Adrenal gland (tissue), 12 donors: Measurements from ENCODE around the gene SLC26A8. TPM values are rescaled to one million over a fixed set of nuclear protein-coding genes. Genes with fewer than 3 reads are reported as not detected.
"Not testable (repeated sequence)": the region's sequence is repeated elsewhere in the genome, so short reads cannot be mapped to it uniquely, and the experiment has no call there.

Experiments used
- DNase-seq, 7 donors: peaks; one replicate each; pipeline ENCODE4 v3.0.0-alpha.2; 2019 to 2020
- H3K27ac ChIP-seq, 5 donors: fragments of 200-600 bp; sonication (generic) in 4 of 5; 1 replicate in 3 of 5; 2 replicates in 2 of 5; pipeline versions ENCODE4 v1.5.1 to v1.8.0; 2016 to 2020; ENCODE audit warnings: mild to moderate bottlenecking in 1 of 5
- H3K27me3 ChIP-seq: fragments of 200-600 bp; 2 replicates; pipeline ENCODE4 v1.8.0; 2021
- H3K36me3 ChIP-seq, 2 donors: fragments of 200-600 bp; replicated peaks in 1 of 2; 1 replicate in 1 of 2; 2 replicates in 1 of 2; pipeline versions ENCODE4 v1.5.1 to v1.8.0; 2018 to 2022
- H3K4me1 ChIP-seq, 2 donors: fragments of 200-600 bp; replicated peaks in 1 of 2; 1 replicate in 1 of 2; 2 replicates in 1 of 2; pipeline versions ENCODE4 v1.5.1 to v1.8.0; 2018 to 2021
- H3K4me3 ChIP-seq, 4 donors: fragments of 200-600 bp; sonication (generic) in 3 of 4; one replicate each; pipeline ENCODE4 v1.5.1; 2016 to 2018
- H3K9me3 ChIP-seq, 3 donors: fragments of 200-600 bp; sonication (generic) in 1 of 3; replicated peaks in 1 of 3; 1 replicate in 2 of 3; 2 replicates in 1 of 3; pipeline versions ENCODE4 v1.5.1 to v1.8.0; 2016 to 2021
- CTCF ChIP-seq, 6 experiments: fragments of 450-650 bp in 4 of 6; fragments of 200-600 bp in 2 of 6; sonication (generic) in 1 of 6; IDR thresholded peaks; 1 replicate in 5 of 6; 2 replicates in 1 of 6; pipeline versions ENCODE4 v1.5.1 to v1.8.0; 2016 to 2021; ENCODE audit warnings: antibody characterized with exemption in 6 of 6, mild to moderate bottlenecking in 2 of 6, moderate library complexity in 1 of 6
- POLR2A ChIP-seq, 2 donors: fragments of 450-650 bp; IDR thresholded peaks; one replicate each; pipeline ENCODE4 v1.6.1; 2017; ENCODE audit warnings: antibody characterized with exemption in 2 of 2, mild to moderate bottlenecking in 2 of 2, moderate library complexity in 1 of 2
- WGBS, 4 donors: extraction: QIAGEN DNeasy Blood & Tissue Kit in 2 of 4; methylation state at CpG; one replicate each; pipeline versions ENCODE4 v1.1.5 to v1.1.7; 2013 to 2017; 5-methylcytosine and 5-hydroxymethylcytosine counted together
- intact Hi-C, 2 donors: fragments of 100-400 bp; cut with DNase I; formaldehyde crosslinking; loops; one replicate each; pipeline versions ENCODE4 v1.14.1 to v1.15.0; 2022 to 2023
- polyA plus RNA-seq, 3 donors: library from polyadenylated mRNA; stranded (reverse); fragments of 200-250 nt in 2 of 3; fragments of 350-450 nt in 1 of 3; fragmentation: Illumina TruSeq in 1 of 3; extraction: RNeasy Lipid Tissue Mini Kit (QIAGEN cat#74804) in 1 of 3; gene quantifications; one replicate each; pipeline ENCODE4 v1.2.3, GENCODE V29; 2013 to 2014
- total RNA-seq, 9 donors: library from RNA; depleted of rRNA in 4 of 9; stranded (reverse); fragments of >200 nt in 4 of 9; fragments of 120-200 nt in 1 of 9; fragmentation: NEBNext Ultra II Directional in 1 of 9; extraction: Animal tissue kit (Norgen Biotek cat#: 25700) in 1 of 9; gene quantifications; one replicate each; pipeline versions ENCODE4 v1.1.0 to v1.2.4, GENCODE V29; 2013 to 2023
- donor health status: healthy with polysubstance abuse.
- donor health status: Bipolar disorder and iron deficiency.
- donor health status: DM: yes; HTN: yes; CAD: no.
- donor health status: DM: no; HTN: no; CAD: no.
- donor health status: DM: no; HTN: no; CAD: no.
- donor health status: DM: yes; HTN: yes; CAD: no.

Gene SLC26A8
- total and polyA plus RNA-seq, 12 donors, result 0.09 to 0.54 (median 0.16) TPM; not detected in 5

- H3K36me3 ChIP-seq, result no peaks in the 10 kb centered on the region
- no peak overlapping the region for H3K27ac ChIP-seq
- 77 to 85% (median 79%) methylated on average over 2 of the region's 2 CpGs for WGBS, 4 donors
- no peak for TF ChIP-seq CTCF (IDR thresholded peaks at IDR 0.05)
- no peak for TF ChIP-seq POLR2A (IDR thresholded peaks at IDR 0.05)
- no peak overlapping the region for H3K4me3 ChIP-seq
- no peaks in the 10 kb centered on the region for H3K9me3 ChIP-seq
- intact Hi-C loops, result no loop called here
- no peak for DNase-seq
- no peaks in the 10 kb centered on the region for H3K27me3 ChIP-seq
- no peaks in the 10 kb centered on the region for H3K4me1 ChIP-seq
These were observed 6.1 kb downstream of the SLC26A8 start for GRCh38 chr6:36018339-36018738.

GRCh38 chr6:36015666-36016065, 8.8 kb downstream of the SLC26A8 start:
- H3K27me3 ChIP-seq, result no peaks in the 10 kb centered on the region
- no peaks in the 10 kb centered on the region for H3K36me3 ChIP-seq
- TF ChIP-seq CTCF (IDR thresholded peaks at IDR 0.05) (no peak), POLR2A (IDR thresholded peaks at IDR 0.05) (no peak)
- 89 to 97% (median 93%) methylated on average over 4 of the region's 4 CpGs for WGBS, 4 donors
- no peak for DNase-seq
- no peak overlapping the region for H3K27ac ChIP-seq
- H3K9me3 ChIP-seq, result no peaks in the 10 kb centered on the region
- H3K4me3 ChIP-seq, result no peak overlapping the region
- H3K4me1 ChIP-seq, result no peaks in the 10 kb centered on the region
- intact Hi-C loops, result no loop called here

GRCh38 chr6:36000451-36000850, 24.0 kb downstream of the SLC26A8 start:
- DNase-seq, result no peak
- no peaks in the 10 kb centered on the region for H3K9me3 ChIP-seq
- no peaks in the 10 kb centered on the region for H3K27me3 ChIP-seq
- no peaks in the 10 kb centered on the region for H3K36me3 ChIP-seq
- no peaks in the 10 kb centered on the region for H3K4me1 ChIP-seq
- H3K4me3 ChIP-seq, result no peak overlapping the region
- intact Hi-C loops, result no loop called here
- no peak overlapping the region for H3K27ac ChIP-seq
- TF ChIP-seq POLR2A (IDR thresholded peaks at IDR 0.05) (no peak), CTCF (IDR thresholded peaks at IDR 0.05) (no peak)
- 81 to 89% (median 86%) methylated on average over 1 of the region's 1 CpG for WGBS, 4 donors

- no peak overlapping the region for H3K27ac ChIP-seq
- H3K27me3 ChIP-seq, result no peaks in the 10 kb centered on the region
- TF ChIP-seq POLR2A (IDR thresholded peaks at IDR 0.05), result no peak
- no peak for TF ChIP-seq CTCF (IDR thresholded peaks at IDR 0.05)
These were observed 31.3 kb downstream of the SLC26A8 start for GRCh38 chr6:35993150-35993549.

GRCh38 chr6:35988047-35988446, 36.4 kb downstream of the SLC26A8 start:
- DNase-seq, H3K36me3 ChIP-seq, H3K4me1 ChIP-seq, H3K9me3 ChIP-seq, H3K4me3 ChIP-seq, H3K27ac ChIP-seq, H3K27me3 ChIP-seq, intact Hi-C loops: not testable (repeated sequence)
- WGBS, 4 donors, result 83 to 89% (median 86%) methylated on average over 9 of the region's 9 CpGs

More at GRCh38 chr6:35993150-35993549, 31.3 kb downstream of the SLC26A8 start:
- no peak for DNase-seq
- no peak overlapping the region for H3K4me3 ChIP-seq
- intact Hi-C loops, result no loop called here
- 71 to 87% (median 82%) methylated on average over 3 of the region's 3 CpGs for WGBS, 4 donors
- H3K36me3 ChIP-seq, result no peaks in the 10 kb centered on the region
- no peaks in the 10 kb centered on the region for H3K4me1 ChIP-seq
- no peaks in the 10 kb centered on the region for H3K9me3 ChIP-seq
